Measurements from ENCODE around the gene MPDU1. TPM values are rescaled to one million over a fixed set of nuclear protein-coding genes. Genes with fewer than 3 reads are reported as not detected.

MPDU1 gene
- total and polyA plus RNA-seq, 2 of the 13 experiments (the other 11 are each of a cell fraction or from before 2014, with no cell fraction given) = 112 to 167 TPM

DNA sequence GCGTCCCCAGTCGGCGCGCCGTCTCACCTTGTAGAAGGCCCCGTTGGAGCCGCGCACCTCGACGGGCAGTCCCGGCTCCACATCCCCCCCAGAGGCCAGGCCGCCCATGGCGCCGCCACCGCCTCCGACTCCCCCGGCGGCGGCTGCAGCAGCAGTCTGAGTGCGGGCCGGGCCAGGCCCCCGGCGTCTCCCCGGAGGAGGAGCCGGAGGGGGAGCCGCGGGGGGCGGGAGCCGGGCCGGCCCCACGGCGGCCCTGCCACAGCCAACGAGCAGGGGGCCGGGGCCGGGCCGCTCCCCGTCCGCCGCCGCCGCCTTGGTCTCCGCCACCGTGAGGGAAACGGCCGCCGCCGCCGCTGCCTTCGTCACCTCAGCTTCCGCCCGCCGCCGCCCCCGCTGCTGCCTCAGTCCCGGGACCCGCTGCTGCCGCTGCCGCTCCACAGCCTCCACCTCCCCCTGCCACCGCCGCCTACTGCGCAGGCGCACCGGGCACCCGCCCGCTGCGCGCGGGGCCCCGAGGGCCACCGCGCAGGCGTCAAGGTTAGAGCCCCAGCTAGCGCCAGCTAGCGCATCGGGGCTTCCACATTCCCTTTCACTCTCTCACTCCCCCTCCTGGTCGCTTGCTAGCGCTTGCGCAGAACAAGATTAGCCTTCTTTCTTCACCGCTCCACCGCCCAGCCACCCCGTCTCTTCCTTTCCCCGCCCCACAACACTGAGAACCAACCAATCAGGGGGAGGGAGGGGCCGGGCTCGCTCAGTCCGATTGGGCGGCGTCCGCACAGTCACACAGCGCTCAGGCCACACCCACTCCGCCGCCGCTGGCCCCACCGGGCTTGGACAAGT lies 31.0 kb downstream of the MPDU1 start, which contains the start of gene FXR2 (continued):
- no peak for TF ChIP-seq NFE2L2 (IDR thresholded peaks at IDR 0.05; ENCODE audit: low read length)
- TF ChIP-seq ZNF776 (CRISPR knock-in tag; IDR thresholded peaks at IDR 0.05) = no peak; the same call in 1 of the 2 replicates
- no peak for TF ChIP-seq SOX13 (IDR thresholded peaks at IDR 0.05)
- TF ChIP-seq SOX13 (CRISPR knock-in tag; conservative IDR thresholded peaks at IDR 0.05 in 1 of 2, IDR thresholded peaks at IDR 0.05 in 1 of 2) = no peak
- TF ChIP-seq, protein P1, sequence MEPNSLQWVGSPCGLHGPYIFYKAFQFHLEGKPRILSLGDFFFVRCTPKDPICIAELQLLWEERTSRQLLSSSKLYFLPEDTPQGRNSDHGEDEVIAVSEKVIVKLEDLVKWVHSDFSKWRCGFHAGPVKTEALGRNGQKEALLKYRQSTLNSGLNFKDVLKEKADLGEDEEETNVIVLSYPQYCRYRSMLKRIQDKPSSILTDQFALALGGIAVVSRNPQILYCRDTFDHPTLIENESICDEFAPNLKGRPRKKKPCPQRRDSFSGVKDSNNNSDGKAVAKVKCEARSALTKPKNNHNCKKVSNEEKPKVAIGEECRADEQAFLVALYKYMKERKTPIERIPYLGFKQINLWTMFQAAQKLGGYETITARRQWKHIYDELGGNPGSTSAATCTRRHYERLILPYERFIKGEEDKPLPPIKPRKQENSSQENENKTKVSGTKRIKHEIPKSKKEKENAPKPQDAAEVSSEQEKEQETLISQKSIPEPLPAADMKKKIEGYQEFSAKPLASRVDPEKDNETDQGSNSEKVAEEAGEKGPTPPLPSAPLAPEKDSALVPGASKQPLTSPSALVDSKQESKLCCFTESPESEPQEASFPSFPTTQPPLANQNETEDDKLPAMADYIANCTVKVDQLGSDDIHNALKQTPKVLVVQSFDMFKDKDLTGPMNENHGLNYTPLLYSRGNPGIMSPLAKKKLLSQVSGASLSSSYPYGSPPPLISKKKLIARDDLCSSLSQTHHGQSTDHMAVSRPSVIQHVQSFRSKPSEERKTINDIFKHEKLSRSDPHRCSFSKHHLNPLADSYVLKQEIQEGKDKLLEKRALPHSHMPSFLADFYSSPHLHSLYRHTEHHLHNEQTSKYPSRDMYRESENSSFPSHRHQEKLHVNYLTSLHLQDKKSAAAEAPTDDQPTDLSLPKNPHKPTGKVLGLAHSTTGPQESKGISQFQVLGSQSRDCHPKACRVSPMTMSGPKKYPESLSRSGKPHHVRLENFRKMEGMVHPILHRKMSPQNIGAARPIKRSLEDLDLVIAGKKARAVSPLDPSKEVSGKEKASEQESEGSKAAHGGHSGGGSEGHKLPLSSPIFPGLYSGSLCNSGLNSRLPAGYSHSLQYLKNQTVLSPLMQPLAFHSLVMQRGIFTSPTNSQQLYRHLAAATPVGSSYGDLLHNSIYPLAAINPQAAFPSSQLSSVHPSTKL (CRISPR knock-in tag; IDR thresholded peaks at IDR 0.05) = no peak
- TF ChIP-seq SMARCC2 (IDR thresholded peaks at IDR 0.05) = no peak
- no peak for TF ChIP-seq ZNF768 (CRISPR knock-in tag; IDR thresholded peaks at IDR 0.05)
- no peak for TF ChIP-seq RARA (CRISPR knock-in tag; IDR thresholded peaks at IDR 0.05)
- no peak for TF ChIP-seq GTF3A (CRISPR knock-in tag; conservative IDR thresholded peaks at IDR 0.05)
- TF ChIP-seq KMT2A (CRISPR knock-in tag; IDR thresholded peaks at IDR 0.05) = 0 out of 2 replicates have a peak, but pooled peaks have one; percentile 16
- no peak for TF ChIP-seq ZSCAN21 (CRISPR knock-in tag; IDR thresholded peaks at IDR 0.05; ENCODE audit: borderline replicate concordance)
- no peak for TF ChIP-seq FOXM1 (CRISPR knock-in tag; IDR thresholded peaks at IDR 0.05)
- no peak for TF ChIP-seq AHR (CRISPR knock-in tag; IDR thresholded peaks at IDR 0.05)
- no peak for TF ChIP-seq ZNF598 (CRISPR knock-in tag; IDR thresholded peaks at IDR 0.05; ENCODE audit: borderline replicate concordance)
- TF ChIP-seq, protein P2, sequence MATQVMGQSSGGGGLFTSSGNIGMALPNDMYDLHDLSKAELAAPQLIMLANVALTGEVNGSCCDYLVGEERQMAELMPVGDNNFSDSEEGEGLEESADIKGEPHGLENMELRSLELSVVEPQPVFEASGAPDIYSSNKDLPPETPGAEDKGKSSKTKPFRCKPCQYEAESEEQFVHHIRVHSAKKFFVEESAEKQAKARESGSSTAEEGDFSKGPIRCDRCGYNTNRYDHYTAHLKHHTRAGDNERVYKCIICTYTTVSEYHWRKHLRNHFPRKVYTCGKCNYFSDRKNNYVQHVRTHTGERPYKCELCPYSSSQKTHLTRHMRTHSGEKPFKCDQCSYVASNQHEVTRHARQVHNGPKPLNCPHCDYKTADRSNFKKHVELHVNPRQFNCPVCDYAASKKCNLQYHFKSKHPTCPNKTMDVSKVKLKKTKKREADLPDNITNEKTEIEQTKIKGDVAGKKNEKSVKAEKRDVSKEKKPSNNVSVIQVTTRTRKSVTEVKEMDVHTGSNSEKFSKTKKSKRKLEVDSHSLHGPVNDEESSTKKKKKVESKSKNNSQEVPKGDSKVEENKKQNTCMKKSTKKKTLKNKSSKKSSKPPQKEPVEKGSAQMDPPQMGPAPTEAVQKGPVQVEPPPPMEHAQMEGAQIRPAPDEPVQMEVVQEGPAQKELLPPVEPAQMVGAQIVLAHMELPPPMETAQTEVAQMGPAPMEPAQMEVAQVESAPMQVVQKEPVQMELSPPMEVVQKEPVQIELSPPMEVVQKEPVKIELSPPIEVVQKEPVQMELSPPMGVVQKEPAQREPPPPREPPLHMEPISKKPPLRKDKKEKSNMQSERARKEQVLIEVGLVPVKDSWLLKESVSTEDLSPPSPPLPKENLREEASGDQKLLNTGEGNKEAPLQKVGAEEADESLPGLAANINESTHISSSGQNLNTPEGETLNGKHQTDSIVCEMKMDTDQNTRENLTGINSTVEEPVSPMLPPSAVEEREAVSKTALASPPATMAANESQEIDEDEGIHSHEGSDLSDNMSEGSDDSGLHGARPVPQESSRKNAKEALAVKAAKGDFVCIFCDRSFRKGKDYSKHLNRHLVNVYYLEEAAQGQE (IDR thresholded peaks at IDR 0.05; ENCODE audit: borderline replicate concordance in 1 of 2, low read depth in 1 of 2, low read length in 2 of 2) = no peak

All from HepG2 (cell line).